HEK293 (cell line): ENCODE data around the gene KRT73.

Experiments used
- CTCF ChIA-PET: fragments of 350-600 bp; formaldehyde crosslinking; extraction: SDS; loops from one replicate; lab custom pipeline; 2021; ENCODE audit warnings: antibody characterized with exemption; lab: Yijun Ruan, JAX
- POLR2A ChIA-PET: fragments of 300-600 bp; formaldehyde crosslinking; extraction: SDS; loops from one replicate; lab custom pipeline; 2020; ENCODE audit warnings: antibody characterized with exemption, inconsistent platforms; lab: Yijun Ruan, JAX
- H3K27ac ChIP-seq: fragments of 200-500 bp; sonication (Bioruptor generic); 2 replicates; pipeline ENCODE4 v1.5.1; 2014; ENCODE audit warnings: low read depth, low read length, control low read depth, inconsistent platforms; ENCODE audit errors: extremely low read depth
- H3K36me3 ChIP-seq, 2 experiments: fragments of 200-500 bp in 1 of 2; sonication (Bioruptor generic) in 1 of 2; 1 replicate in 1 of 2; 2 replicates in 1 of 2; pipeline ENCODE4 v1.5.1; 2014 to 2017; ENCODE audit warnings: inconsistent platforms in 2 of 2, low read length in 2 of 2; ENCODE audit not compliant: control insufficient read depth in 2 of 2, insufficient read depth in 1 of 2
- H3K4me1 ChIP-seq: fragments of 200-500 bp; sonication (Bioruptor generic); 2 replicates; pipeline ENCODE4 v1.5.1; 2014; ENCODE audit warnings: mild to moderate bottlenecking, low read length, inconsistent platforms; ENCODE audit not compliant: control insufficient read depth, insufficient read depth
- H3K4me3 ChIP-seq: 2 replicates; pipeline ENCODE4 v1.5.1; 2011; ENCODE audit warnings: low read depth, mild to moderate bottlenecking, control low read depth, low read length, moderate library complexity
- H3K9me3 ChIP-seq: fragments of 200-500 bp; sonication (Bioruptor generic); 2 replicates; pipeline ENCODE4 v1.5.1; 2014; ENCODE audit warnings: low read depth, low read length, inconsistent platforms; ENCODE audit not compliant: control insufficient read depth, insufficient read depth
- FEZF1 ChIP-seq: fragments of 450-650 bp; formaldehyde crosslinking; IDR thresholded peaks from 2 replicates; pipeline ENCODE4 v1.5.1; 2016; ENCODE audit warnings: missing biosample characterization, missing genetic modification characterization
- GLIS1 ChIP-seq: fragments of 450-650 bp; formaldehyde crosslinking; IDR thresholded peaks from 2 replicates; pipeline ENCODE4 v1.5.1; 2016; ENCODE audit warnings: missing biosample characterization, missing genetic modification characterization
- HOXC10 ChIP-seq: sonication (generic); formaldehyde crosslinking; IDR thresholded peaks from 2 replicates; pipeline ENCODE4 v1.8.1; 2023; ENCODE audit warnings: mild to moderate bottlenecking, missing genetic modification reagents
- KLF17 ChIP-seq: fragments of 450-650 bp; formaldehyde crosslinking; IDR thresholded peaks from 2 replicates; pipeline ENCODE4 v1.5.1; 2016; ENCODE audit warnings: missing biosample characterization, missing genetic modification characterization
- SP7 ChIP-seq: fragments of 450-650 bp; formaldehyde crosslinking; IDR thresholded peaks from 2 replicates; pipeline ENCODE4 v1.5.1; 2016; ENCODE audit warnings: missing biosample characterization, missing genetic modification characterization
- ZNF146 ChIP-seq: fragments of 450-650 bp; formaldehyde crosslinking; IDR thresholded peaks from 2 replicates; pipeline ENCODE4 v1.5.1; 2016; ENCODE audit warnings: missing biosample characterization, missing genetic modification characterization
- ZNF184 ChIP-seq: fragments of 450-650 bp; IDR thresholded peaks from 2 replicates; pipeline ENCODE4 v1.5.1; 2018; ENCODE audit warnings: missing biosample characterization, mild to moderate bottlenecking, missing genetic modification characterization
- ZNF366 ChIP-seq: fragments of 450-650 bp; formaldehyde crosslinking; conservative IDR thresholded peaks from 2 replicates; pipeline ENCODE4 v1.5.1; 2016; ENCODE audit warnings: missing biosample characterization, missing genetic modification characterization
- ZNF544 ChIP-seq: fragments of 450-650 bp; formaldehyde crosslinking; IDR thresholded peaks from 2 replicates; pipeline ENCODE4 v1.5.0; 2017; ENCODE audit warnings: missing biosample characterization, missing genetic modification characterization
- ZNF558 ChIP-seq: fragments of 450-650 bp; formaldehyde crosslinking; IDR thresholded peaks from 2 replicates; pipeline ENCODE4 v1.5.1; 2016; ENCODE audit warnings: missing biosample characterization, missing genetic modification characterization
- ZNF776 ChIP-seq: fragments of 450-650 bp; formaldehyde crosslinking; IDR thresholded peaks from 2 replicates; pipeline ENCODE4 v1.5.0; 2017; ENCODE audit warnings: missing biosample characterization, missing genetic modification characterization, borderline replicate concordance
- ZNF777 ChIP-seq: fragments of 450-650 bp; formaldehyde crosslinking; IDR thresholded peaks from 2 replicates; pipeline ENCODE4 v1.5.1; 2017; ENCODE audit warnings: missing biosample characterization, missing genetic modification characterization, borderline replicate concordance
- TF ChIP-seq, protein P1 (sequence below): fragments of 450-650 bp; formaldehyde crosslinking; IDR thresholded peaks from 2 replicates; pipeline ENCODE4 v1.5.1; 2016; ENCODE audit warnings: missing biosample characterization, missing genetic modification characterization
- TF ChIP-seq, protein P2 (sequence below): fragments of 450-650 bp; formaldehyde crosslinking; IDR thresholded peaks from 2 replicates; pipeline ENCODE4 v1.5.1; 2017; ENCODE audit warnings: missing biosample characterization, missing genetic modification characterization
- TF ChIP-seq, protein P3 (sequence below): fragments of 450-650 bp; formaldehyde crosslinking; IDR thresholded peaks from 2 replicates; pipeline ENCODE4 v1.5.1; 2016; ENCODE audit warnings: missing biosample characterization, missing genetic modification characterization
- TF ChIP-seq, protein P4 (sequence below): fragments of 450-650 bp; formaldehyde crosslinking; IDR thresholded peaks from 2 replicates; pipeline ENCODE4 v1.5.1; 2017; ENCODE audit warnings: missing biosample characterization, missing genetic modification characterization

KRT73 gene

DNA sequence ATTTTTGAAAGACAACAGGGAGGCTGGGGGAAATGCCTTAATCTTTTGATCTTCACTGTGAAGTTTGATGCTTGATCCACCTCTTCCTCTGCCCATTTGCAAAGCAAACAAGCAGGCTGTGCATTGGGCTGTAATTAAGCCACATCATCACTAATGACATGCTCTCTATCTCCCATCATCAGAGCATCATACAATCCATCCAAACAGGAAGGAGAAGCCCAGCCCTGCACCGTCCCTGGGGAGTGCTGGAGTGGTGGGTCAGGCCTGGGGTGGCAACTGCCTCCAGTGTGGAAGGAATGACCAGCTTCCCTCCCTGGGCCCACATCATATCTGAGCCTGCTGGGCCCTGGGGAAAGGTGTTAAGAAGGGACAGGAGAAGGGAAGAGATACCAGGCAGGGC lies 37.9 kb downstream of the KRT73 start:
- Histone ChIP-seq H3K9me3 (no peaks in the 10 kb centered on the region), H3K4me1 (no peaks in the 10 kb centered on the region), H3K4me3 (no peak overlapping the region), H3K27ac (no peak overlapping the region), H3K36me3 (no peaks in the 10 kb centered on the region)
- ChIA-PET CTCF (interaction anchor here (0.6 to 9.9 kb wide), 10 partner anchors 9 to 401 kb away, joined by 3 to 127 read pairs (median 8); no protein-coding TSS in a partner anchor), POLR2A (no interaction called here)
- no peak for TF ChIP-seq ZNF544 (tag by site-specific recombination)
- TF ChIP-seq ZNF366 = no peak
- TF ChIP-seq KLF17 (tag by site-specific recombination) = peak; percentile 54; the same call in 1 of the 2 replicates
- TF ChIP-seq ZNF558 (tag by site-specific recombination) = no peak
- TF ChIP-seq, protein P1, sequence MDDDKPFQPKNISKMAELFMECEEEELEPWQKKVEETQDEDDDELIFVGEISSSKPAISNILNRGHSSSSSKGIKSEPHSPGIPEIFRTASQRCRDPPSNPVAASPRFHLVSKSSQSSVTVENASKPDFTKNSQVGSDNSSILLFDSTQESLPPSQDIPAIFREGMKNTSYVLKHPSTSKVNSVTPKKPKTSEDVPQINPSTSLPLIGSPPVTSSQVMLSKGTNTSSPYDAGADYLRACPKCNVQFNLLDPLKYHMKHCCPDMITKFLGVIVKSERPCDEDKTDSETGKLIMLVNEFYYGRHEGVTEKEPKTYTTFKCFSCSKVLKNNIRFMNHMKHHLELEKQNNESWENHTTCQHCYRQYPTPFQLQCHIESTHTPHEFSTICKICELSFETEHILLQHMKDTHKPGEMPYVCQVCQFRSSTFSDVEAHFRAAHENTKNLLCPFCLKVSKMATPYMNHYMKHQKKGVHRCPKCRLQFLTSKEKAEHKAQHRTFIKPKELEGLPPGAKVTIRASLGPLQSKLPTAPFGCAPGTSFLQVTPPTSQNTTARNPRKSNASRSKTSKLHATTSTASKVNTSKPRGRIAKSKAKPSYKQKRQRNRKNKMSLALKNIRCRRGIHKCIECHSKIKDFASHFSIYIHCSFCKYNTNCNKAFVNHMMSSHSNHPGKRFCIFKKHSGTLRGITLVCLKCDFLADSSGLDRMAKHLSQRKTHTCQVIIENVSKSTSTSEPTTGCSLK = no peak
- no peak for TF ChIP-seq HOXC10 (CRISPR knock-in tag)
- no peak for TF ChIP-seq ZNF184 (tag by site-specific recombination)
- no peak for TF ChIP-seq FEZF1 (tag by site-specific recombination)
- TF ChIP-seq, protein P2, sequence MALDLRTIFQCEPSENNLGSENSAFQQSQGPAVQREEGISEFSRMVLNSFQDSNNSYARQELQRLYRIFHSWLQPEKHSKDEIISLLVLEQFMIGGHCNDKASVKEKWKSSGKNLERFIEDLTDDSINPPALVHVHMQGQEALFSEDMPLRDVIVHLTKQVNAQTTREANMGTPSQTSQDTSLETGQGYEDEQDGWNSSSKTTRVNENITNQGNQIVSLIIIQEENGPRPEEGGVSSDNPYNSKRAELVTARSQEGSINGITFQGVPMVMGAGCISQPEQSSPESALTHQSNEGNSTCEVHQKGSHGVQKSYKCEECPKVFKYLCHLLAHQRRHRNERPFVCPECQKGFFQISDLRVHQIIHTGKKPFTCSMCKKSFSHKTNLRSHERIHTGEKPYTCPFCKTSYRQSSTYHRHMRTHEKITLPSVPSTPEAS = no peak
- no peak for TF ChIP-seq ZNF776 (tag by site-specific recombination)
- peak; percentile 99 for TF ChIP-seq SP7 (tag by site-specific recombination)
- TF ChIP-seq GLIS1 = peak; percentile 39
- TF ChIP-seq ZNF777 (tag by site-specific recombination) = no peak
- no peak for TF ChIP-seq ZNF146 (tag by site-specific recombination)
- TF ChIP-seq, protein P3, sequence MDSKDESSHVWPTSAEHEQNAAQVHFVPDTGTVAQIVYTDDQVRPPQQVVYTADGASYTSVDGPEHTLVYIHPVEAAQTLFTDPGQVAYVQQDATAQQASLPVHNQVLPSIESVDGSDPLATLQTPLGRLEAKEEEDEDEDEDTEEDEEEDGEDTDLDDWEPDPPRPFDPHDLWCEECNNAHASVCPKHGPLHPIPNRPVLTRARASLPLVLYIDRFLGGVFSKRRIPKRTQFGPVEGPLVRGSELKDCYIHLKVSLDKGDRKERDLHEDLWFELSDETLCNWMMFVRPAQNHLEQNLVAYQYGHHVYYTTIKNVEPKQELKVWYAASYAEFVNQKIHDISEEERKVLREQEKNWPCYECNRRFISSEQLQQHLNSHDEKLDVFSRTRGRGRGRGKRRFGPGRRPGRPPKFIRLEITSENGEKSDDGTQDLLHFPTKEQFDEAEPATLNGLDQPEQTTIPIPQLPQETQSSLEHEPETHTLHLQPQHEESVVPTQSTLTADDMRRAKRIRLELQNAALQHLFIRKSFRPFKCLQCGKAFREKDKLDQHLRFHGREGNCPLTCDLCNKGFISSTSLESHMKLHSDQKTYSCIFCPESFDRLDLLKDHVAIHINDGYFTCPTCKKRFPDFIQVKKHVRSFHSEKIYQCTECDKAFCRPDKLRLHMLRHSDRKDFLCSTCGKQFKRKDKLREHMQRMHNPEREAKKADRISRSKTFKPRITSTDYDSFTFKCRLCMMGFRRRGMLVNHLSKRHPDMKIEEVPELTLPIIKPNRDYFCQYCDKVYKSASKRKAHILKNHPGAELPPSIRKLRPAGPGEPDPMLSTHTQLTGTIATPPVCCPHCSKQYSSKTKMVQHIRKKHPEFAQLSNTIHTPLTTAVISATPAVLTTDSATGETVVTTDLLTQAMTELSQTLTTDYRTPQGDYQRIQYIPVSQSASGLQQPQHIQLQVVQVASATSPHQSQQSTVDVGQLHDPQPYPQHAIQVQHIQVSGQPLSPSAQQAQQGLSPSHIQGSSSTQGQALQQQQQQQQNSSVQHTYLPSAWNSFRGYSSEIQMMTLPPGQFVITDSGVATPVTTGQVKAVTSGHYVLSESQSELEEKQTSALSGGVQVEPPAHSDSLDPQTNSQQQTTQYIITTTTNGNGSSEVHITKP (tag by site-specific recombination) = no peak
- TF ChIP-seq, protein P4, sequence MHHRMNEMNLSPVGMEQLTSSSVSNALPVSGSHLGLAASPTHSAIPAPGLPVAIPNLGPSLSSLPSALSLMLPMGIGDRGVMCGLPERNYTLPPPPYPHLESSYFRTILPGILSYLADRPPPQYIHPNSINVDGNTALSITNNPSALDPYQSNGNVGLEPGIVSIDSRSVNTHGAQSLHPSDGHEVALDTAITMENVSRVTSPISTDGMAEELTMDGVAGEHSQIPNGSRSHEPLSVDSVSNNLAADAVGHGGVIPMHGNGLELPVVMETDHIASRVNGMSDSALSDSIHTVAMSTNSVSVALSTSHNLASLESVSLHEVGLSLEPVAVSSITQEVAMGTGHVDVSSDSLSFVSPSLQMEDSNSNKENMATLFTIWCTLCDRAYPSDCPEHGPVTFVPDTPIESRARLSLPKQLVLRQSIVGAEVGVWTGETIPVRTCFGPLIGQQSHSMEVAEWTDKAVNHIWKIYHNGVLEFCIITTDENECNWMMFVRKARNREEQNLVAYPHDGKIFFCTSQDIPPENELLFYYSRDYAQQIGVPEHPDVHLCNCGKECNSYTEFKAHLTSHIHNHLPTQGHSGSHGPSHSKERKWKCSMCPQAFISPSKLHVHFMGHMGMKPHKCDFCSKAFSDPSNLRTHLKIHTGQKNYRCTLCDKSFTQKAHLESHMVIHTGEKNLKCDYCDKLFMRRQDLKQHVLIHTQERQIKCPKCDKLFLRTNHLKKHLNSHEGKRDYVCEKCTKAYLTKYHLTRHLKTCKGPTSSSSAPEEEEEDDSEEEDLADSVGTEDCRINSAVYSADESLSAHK (tag by site-specific recombination) = no peak
